ENCODE results near the gene ZIC1.

ZIC1 gene

DNA sequence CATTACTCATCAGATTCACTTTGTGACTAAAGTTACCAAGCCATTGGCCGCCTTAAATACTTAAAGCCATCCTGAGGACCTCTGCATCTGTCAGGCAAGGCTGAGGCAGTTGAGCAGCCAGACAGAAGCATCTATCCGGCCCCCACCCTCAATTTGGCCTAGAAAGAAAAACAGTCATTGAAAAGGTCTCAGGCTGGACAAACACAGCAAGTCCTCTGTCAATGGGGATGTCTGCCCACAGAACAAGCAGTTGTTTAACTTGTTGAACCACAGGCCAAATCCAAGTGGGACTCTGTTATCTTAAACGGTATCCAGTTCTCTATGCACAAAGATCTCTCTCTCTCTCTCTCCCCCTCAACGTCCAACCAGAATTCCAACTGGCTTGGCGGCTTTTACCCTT lies 5.7 kb upstream of the ZIC1 start (continued):
- no peak for TF ChIP-seq ZNF302 (tag by site-specific recombination; IDR thresholded peaks at IDR 0.05; ENCODE audit: low read depth)

DNA sequence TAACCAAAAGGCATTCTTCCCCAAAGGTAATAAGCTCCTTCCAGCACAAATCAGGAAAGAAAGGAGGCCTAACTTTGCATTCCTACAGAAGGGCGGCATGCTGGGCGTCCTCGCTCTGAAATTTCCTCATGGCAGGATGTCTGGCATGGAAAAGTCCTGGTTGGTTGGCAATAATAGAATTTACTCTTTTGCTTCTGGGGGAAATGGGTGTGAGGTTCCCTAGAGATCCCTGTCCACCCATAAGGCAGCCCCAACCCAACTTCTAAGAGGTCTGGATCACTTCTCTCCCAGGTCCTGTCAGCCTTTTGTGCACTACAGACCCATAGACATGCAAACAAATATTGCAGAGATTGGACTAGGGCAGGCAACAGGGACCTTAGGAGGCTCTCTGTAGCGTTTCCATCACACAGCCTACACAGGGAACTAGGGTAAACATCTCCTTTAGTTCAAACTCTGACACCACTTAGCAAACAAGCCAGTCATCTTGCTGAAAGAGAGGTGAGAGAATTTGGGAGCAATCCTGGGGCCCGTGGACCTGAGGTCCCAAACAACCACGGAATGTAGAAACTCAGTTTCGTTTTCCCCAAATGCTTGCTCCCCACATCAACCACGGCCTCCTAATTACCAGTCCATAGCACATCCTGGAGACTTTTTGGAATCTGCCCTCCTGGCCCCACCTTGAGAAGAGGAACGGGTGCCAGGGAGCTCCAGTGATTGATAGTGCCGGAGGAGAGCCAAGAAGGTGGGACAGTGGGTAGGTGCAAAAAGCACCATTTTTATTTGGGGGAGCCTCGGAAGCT lies 5.0 kb upstream of the ZIC1 start:
- Histone ChIP-seq H3K36me3 (ENCODE audit: control insufficient read depth in 2 of 2, insufficient read depth in 1 of 2, low read length in 2 of 2) (no peaks in the 10 kb centered on the region), H3K4me3 (ENCODE audit: low read depth, low read length) (no peak overlapping the region), H3K27ac (ENCODE audit: extremely low read depth, low read depth, low read length) (no peak overlapping the region), H3K9me3 (ENCODE audit: control insufficient read depth, insufficient read depth, low read depth, low read length) (no peaks in the 10 kb centered on the region), H3K4me1 (ENCODE audit: control insufficient read depth, insufficient read depth, low read length) (no peaks in the 10 kb centered on the region)
- ChIA-PET CTCF (interaction anchor here (0.7 kb wide), 1 partner anchor 43 kb away, joined by 3 read pairs; no protein-coding TSS in a partner anchor), POLR2A (no interaction called here)
- no peak for TF ChIP-seq ZSCAN23 (tag by site-specific recombination; IDR thresholded peaks at IDR 0.05)
- no peak for TF ChIP-seq ZNF621 (tag by site-specific recombination; IDR thresholded peaks at IDR 0.05)
- no peak for TF ChIP-seq OVOL3 (tag by site-specific recombination; IDR thresholded peaks at IDR 0.05)
- TF ChIP-seq, protein P1, sequence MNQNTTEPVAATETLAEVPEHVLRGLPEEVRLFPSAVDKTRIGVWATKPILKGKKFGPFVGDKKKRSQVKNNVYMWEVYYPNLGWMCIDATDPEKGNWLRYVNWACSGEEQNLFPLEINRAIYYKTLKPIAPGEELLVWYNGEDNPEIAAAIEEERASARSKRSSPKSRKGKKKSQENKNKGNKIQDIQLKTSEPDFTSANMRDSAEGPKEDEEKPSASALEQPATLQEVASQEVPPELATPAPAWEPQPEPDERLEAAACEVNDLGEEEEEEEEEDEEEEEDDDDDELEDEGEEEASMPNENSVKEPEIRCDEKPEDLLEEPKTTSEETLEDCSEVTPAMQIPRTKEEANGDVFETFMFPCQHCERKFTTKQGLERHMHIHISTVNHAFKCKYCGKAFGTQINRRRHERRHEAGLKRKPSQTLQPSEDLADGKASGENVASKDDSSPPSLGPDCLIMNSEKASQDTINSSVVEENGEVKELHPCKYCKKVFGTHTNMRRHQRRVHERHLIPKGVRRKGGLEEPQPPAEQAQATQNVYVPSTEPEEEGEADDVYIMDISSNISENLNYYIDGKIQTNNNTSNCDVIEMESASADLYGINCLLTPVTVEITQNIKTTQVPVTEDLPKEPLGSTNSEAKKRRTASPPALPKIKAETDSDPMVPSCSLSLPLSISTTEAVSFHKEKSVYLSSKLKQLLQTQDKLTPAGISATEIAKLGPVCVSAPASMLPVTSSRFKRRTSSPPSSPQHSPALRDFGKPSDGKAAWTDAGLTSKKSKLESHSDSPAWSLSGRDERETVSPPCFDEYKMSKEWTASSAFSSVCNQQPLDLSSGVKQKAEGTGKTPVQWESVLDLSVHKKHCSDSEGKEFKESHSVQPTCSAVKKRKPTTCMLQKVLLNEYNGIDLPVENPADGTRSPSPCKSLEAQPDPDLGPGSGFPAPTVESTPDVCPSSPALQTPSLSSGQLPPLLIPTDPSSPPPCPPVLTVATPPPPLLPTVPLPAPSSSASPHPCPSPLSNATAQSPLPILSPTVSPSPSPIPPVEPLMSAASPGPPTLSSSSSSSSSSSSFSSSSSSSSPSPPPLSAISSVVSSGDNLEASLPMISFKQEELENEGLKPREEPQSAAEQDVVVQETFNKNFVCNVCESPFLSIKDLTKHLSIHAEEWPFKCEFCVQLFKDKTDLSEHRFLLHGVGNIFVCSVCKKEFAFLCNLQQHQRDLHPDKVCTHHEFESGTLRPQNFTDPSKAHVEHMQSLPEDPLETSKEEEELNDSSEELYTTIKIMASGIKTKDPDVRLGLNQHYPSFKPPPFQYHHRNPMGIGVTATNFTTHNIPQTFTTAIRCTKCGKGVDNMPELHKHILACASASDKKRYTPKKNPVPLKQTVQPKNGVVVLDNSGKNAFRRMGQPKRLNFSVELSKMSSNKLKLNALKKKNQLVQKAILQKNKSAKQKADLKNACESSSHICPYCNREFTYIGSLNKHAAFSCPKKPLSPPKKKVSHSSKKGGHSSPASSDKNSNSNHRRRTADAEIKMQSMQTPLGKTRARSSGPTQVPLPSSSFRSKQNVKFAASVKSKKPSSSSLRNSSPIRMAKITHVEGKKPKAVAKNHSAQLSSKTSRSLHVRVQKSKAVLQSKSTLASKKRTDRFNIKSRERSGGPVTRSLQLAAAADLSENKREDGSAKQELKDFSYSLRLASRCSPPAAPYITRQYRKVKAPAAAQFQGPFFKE (tag by site-specific recombination; IDR thresholded peaks at IDR 0.05; ENCODE audit: borderline replicate concordance): no peak
- TF ChIP-seq ZSCAN16 (tag by site-specific recombination; IDR thresholded peaks at IDR 0.05): no peak
- TF ChIP-seq ZNF426 (tag by site-specific recombination; IDR thresholded peaks at IDR 0.05): no peak
- TF ChIP-seq, protein P2, sequence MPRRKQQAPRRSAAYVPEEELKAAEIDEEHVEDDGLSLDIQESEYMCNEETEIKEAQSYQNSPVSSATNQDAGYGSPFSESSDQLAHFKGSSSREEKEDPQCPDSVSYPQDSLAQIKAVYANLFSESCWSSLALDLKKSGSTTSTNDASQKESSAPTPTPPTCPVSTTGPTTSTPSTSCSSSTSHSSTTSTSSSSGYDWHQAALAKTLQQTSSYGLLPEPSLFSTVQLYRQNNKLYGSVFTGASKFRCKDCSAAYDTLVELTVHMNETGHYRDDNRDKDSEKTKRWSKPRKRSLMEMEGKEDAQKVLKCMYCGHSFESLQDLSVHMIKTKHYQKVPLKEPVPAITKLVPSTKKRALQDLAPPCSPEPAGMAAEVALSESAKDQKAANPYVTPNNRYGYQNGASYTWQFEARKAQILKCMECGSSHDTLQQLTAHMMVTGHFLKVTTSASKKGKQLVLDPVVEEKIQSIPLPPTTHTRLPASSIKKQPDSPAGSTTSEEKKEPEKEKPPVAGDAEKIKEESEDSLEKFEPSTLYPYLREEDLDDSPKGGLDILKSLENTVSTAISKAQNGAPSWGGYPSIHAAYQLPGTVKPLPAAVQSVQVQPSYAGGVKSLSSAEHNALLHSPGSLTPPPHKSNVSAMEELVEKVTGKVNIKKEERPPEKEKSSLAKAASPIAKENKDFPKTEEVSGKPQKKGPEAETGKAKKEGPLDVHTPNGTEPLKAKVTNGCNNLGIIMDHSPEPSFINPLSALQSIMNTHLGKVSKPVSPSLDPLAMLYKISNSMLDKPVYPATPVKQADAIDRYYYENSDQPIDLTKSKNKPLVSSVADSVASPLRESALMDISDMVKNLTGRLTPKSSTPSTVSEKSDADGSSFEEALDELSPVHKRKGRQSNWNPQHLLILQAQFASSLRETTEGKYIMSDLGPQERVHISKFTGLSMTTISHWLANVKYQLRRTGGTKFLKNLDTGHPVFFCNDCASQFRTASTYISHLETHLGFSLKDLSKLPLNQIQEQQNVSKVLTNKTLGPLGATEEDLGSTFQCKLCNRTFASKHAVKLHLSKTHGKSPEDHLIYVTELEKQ (tag by site-specific recombination; IDR thresholded peaks at IDR 0.05; ENCODE audit: borderline replicate concordance): no peak
- TF ChIP-seq ZBTB17 (tag by site-specific recombination; IDR thresholded peaks at IDR 0.05): no peak
- TF ChIP-seq OSR2 (tag by site-specific recombination; IDR thresholded peaks at IDR 0.05): no peak
- TF ChIP-seq ZNF76 (tag by site-specific recombination; IDR thresholded peaks at IDR 0.05; ENCODE audit: borderline replicate concordance, low read depth): no peak
- TF ChIP-seq ZNF202 (tag by site-specific recombination; IDR thresholded peaks at IDR 0.05; ENCODE audit: borderline replicate concordance): no peak
- no peak for TF ChIP-seq ZNF571 (tag by site-specific recombination; IDR thresholded peaks at IDR 0.05)
- no peak for TF ChIP-seq ZNF175 (tag by site-specific recombination; IDR thresholded peaks at IDR 0.05)
- TF ChIP-seq ZNF513 (tag by site-specific recombination; IDR thresholded peaks at IDR 0.05): no peak
- TF ChIP-seq ZNF140 (tag by site-specific recombination; IDR thresholded peaks at IDR 0.05): no peak
- TF ChIP-seq ZNF157 (tag by site-specific recombination; IDR thresholded peaks at IDR 0.05): no peak
- no peak for TF ChIP-seq ZNF223 (tag by site-specific recombination; IDR thresholded peaks at IDR 0.05)

All from HEK293 (cell line).